PC-3 (cell line): Measurements from ENCODE around the gene OPTC.

Experiments
- EZH2 ChIP-seq: fragments of 300-600 bp; sonication (generic); IDR thresholded peaks from one replicate; pipeline ENCODE4 v1.6.1; 2017; ENCODE audit warnings: antibody characterized with exemption, mild to moderate bottlenecking, low read length; ENCODE audit not compliant: unreplicated experiment
- TF ChIP-seq, protein P1 (sequence below): fragments of 300-600 bp; sonication (generic); conservative IDR thresholded peaks from 2 replicates; pipeline ENCODE4 v1.5.1; 2017; ENCODE audit warnings: antibody characterized with exemption, low read depth, mild to moderate bottlenecking, low read length

DNA sequence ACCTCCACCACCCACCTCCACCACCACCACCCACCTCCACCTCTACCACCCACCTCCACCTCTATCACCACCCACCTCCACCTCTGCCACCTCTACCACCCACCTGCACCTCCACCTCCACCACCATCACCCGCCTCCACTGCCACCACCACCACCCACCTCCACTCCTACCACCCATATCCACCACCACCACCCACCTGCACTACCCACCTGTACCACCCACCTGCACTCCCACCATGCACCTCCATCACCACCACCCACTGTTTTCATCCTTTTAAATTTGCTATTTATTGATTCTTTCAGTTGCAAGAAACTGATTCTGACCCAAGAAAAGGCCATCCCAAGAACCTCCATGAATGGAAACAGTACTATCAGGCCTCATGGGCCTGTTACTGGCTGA, 6.3 kb downstream of the OPTC start:
- TF ChIP-seq, protein P1, sequence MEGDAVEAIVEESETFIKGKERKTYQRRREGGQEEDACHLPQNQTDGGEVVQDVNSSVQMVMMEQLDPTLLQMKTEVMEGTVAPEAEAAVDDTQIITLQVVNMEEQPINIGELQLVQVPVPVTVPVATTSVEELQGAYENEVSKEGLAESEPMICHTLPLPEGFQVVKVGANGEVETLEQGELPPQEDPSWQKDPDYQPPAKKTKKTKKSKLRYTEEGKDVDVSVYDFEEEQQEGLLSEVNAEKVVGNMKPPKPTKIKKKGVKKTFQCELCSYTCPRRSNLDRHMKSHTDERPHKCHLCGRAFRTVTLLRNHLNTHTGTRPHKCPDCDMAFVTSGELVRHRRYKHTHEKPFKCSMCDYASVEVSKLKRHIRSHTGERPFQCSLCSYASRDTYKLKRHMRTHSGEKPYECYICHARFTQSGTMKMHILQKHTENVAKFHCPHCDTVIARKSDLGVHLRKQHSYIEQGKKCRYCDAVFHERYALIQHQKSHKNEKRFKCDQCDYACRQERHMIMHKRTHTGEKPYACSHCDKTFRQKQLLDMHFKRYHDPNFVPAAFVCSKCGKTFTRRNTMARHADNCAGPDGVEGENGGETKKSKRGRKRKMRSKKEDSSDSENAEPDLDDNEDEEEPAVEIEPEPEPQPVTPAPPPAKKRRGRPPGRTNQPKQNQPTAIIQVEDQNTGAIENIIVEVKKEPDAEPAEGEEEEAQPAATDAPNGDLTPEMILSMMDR = no peak
- TF ChIP-seq EZH2 = no peak
